Stimulated activated CD8-positive, alpha-beta memory T cell treated with anti-CD3 and anti-CD28 coated beads, Interleukin-4, amount 100 ng/mL, for 4 hours (primary cell): ENCODE measurements around the gene NTN4.
"Not testable (repeated sequence)": the region's sequence is repeated elsewhere in the genome, so short reads cannot be mapped to it uniquely, and the experiment has no call there.

Source experiments
- DNase-seq, 2 donors: peaks; one replicate each; pipeline ENCODE4 v3.0.0-alpha.2; 2020; ENCODE audit warnings: low read depth in 2 of 2, low spot score in 1 of 2

The NTN4 gene

DNA sequence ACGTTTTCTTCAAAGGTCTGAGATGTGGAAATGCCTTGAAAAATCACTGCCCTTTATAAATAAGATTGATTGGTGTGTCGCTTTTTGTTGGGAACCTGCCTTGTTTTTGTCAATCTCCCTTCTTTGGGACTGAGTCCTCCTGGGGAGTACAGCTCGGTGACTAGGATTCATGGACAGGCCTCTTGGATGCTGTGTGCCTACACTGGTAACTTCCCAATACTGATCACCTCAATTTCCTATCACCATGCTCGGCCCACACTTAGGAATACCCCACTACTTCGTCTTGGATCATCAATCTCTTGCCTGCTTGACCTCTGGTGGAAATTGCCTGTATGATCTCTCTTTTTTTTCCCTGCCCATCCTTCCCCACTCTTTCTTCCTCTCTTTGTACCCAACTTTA, 34.2 kb downstream of the NTN4 start:
- DNase-seq: no peak

DNA sequence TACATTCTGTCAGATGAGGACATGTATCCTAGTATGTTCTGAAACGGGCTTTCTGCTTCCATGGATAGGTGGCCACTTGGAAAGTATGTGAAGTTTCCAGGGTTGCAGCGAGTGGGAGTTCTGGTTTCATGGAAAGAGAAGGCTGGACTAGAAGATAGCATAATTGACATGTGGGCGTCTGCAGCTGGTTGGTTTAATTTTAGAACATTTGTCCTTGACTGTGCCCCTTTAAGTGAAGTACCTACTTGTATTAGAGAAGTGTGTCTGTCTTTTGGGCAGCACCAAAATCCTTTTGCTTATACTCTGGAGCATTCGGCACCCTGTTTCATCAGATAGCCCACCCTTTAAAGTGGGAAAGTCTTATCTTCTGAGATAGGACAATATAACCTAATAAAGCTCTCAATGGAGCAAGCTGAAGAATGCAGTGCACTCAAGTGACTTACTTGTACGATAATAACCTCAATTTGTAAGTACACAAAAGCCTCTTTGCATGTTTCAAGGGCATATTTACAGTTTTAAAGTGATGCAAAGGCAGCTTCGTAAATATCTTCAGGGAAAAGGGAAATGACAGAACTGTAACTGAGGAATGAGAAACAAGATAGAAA, 35.2 kb downstream of the NTN4 start:
- DNase-seq: no peak

DNA sequence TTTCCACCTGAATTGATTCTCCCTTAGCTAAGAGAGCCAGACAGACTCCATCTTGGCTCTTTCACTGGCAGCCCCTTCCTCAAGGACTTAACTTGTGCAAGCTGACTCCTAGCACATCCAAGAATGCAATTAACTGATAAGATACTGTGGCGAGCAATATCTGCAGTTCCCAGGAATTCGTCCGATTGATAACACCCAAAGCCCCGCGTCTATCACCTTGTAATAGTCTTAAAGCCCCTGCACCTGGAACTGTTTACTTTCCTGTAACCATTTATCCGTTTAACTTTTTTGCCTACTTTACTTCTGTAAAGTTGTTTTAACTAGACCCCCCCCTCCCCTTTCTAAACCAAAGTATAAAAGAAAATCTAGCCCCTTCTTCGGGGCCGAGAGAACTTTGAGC, 44.5 kb downstream of the NTN4 start:
- not testable (repeated sequence) for DNase-seq

DNA sequence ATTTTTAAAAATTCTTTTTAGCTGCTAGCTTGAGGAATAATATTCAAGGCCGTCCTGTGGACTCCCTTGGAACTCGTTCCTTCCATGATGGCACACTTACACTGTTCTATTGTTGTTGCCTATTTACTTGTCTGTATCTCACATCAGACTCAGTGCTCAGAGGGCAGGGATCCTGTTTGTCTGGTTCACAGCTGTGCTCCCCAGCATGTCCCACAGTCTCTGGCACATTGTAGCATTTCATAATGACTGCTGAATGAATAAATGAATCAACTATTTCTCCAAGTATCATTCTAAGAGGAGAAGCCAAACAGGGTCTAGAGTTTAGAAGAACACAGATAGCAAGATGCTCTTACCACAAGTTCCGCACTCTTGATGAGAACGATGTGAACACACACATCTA, 48.0 kb downstream of the NTN4 start:
- no peak for DNase-seq

DNA sequence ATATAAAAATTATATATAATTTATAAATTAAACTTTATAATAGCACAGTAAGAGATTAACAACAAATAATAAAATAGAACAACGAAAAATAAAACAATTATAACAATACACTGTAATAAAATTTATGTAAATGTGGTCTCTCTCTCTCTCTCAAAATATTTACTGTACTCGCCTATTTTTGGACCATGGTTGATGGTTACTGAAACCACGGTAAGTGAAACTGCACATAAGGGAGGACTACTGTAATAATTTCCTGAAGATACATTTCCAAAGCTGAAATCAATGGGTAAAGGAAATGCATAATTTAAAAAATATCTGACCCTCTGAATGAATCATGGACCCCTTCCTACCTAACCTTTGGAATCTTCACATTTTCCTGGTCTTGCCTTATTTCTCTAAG, 48.9 kb downstream of the NTN4 start:
- no peak for DNase-seq

DNA sequence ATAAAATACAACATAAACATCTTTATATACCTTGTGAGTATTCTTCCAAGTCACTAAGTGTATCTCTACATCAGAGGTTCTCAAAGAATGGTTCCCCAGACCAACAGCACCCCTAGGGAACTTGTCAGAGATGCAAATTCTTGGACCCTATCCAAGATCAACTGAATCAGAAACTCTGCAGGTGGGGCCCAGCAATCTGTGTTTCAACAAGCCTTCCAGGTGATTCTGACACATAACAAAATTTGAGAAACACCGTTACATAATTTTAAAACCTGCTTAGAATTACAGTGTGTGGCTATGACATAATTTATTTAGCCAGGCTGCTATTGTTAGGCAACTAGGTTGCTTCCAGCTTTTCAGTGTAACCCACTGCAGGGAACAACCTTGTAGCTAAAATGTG, 49.8 kb downstream of the NTN4 start:
- DNase-seq: no peak

DNA sequence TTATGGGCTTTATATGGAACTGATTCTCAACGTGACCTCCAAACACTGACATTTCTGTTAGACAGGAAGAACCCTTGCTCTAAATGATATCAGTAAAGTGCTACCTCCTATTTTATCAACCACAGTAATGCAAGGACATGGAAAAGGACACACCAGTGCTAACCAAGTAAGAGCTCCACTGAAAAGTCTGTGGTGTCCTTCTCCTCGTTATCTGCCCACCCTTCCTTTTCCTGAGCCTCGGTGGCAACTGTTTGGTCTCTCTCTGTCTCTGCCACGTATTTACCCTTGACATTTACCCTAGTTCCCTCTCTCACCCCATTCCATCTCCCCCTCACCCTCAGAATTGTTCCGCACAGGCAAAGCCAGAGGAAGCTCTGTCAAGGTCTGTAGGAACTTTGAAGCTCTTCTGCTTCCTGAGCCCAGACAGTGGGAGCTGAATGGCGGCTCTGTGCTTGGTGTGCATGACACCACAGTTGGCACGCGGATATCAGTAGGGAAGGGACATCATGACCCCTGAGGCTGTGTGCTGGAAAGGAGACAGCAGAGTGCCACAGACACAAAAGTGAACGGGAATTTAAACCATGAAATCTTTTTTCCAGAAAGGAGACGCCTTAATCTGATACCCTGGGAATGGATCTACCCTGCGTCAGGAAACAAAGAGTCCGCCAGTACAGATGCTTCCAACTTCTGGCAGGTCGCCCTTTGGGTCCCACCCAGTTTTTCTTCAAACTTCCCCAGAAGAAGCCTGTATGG, 50.8 kb downstream of the NTN4 start:
- DNase-seq: no peak

DNA sequence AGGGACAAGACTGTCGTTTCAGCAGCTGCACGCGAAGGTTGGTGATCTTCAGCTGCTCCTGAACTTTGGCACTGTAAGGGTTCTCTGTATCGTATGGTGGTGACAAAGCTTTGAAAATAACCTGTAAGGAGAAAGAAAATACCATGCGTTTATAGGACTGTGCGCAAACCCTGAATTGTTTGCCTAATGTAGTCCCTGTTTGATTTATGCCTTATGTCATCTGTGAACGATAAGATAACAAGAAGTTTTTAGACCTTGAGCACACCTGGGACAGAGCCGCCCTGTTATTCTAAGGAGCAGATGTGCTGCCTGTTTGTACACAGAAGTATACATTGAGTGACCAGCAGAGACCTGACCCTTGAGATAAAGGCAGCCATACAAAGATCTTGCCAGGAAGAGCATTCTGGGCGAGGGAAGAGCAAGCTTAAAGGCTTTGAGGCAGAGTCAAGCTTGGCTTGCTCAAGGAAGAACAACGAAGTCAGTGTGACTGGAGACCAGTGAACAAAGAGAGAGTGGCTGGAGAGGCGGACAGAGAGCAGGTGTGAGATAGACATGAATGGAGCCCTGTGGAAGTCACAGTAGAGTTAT, 52.4 kb downstream of the NTN4 start:
- DNase-seq: no peak

DNA sequence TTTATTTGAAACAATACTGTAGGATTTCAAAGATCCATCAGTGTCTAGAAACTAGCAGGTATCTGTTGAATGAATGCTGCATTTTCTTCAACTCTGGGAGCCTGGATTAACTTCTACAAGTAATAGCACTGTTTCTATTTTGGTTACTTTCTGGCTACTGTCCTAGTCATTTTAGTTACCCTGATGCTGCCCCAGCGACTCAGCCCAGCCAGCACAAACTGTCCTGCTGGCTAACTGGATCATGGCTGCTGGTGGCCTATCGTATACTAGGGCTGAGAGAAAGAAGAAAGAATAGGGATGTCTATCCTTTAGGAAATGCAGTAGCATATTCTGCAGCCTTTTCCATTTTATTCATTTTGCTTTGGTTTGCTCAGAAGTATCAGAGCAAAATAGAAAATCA, 53.9 kb downstream of the NTN4 start:
- no peak for DNase-seq

DNA sequence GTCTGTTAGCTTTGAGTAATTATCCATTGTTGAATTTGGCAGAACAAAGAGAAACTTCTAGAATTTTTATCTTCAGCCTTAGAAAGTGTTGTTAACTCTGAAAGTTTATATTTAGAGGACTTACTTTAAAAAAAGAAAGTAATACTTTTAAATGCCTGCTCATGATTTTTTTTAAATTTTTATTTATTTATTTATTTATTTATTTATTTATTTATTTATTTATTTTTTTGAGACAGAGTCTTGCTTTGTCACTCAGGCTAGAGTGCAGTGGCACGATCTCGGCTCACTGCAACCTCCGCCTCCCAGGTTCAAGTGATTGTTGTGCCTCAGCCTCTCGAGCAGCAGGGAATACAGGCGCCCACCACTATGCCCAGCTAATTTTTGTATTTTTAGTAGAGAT, 54.8 kb downstream of the NTN4 start:
- DNase-seq: not testable (repeated sequence)

DNA sequence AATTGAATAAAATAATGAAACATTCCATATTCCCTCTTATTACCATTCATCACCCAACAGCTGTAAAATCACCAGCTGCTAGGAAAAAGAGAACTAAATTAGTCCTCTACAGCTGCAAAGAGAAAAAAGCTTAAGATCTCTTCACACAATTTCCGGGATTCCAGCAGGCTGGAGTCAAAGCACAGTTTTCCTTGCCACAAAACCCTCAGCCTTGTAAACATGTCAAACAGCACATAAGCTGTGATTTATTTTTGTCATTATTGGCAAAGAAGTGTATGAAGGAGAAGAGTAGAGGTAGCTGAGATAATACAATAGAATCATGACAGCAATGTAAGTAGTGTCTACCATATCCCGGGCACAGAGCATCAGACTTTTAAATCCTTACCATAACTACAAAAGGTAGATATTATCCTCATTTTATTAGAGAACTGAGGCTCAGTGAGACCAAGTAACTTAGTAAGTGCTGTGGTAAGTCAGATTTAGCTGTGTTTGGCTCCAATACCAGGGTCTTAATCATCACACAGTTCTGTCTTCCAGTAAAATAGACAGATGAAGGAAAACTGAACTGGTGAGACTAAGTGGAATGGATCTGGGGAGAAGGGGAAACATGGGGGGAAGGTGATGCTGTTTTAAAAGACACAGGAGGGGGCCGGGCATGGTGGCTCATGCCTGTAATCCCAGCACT, 57.3 kb downstream of the NTN4 start:
- DNase-seq: no peak

DNA sequence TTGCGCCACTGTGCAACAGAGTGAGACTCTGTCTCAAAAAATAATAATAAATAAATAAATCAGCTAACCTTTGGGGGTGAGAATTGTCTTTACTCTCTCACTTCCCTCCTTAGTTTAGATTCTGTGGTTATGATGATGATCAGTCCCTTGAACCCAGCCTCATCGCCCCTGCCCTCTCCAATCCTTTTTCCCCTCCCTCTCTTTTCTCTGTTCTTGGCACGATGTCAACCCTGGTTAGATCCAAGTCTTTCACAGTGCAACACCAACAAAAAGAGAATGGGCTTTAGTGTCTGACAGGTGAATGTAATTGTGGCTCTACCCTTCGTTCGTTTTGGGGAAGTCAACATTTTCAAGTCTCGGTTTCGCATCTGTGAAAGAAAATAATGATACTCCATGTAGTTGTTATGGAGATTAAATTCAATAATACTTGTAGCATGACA, 59.0 kb downstream of the NTN4 start:
- no peak for DNase-seq

DNA sequence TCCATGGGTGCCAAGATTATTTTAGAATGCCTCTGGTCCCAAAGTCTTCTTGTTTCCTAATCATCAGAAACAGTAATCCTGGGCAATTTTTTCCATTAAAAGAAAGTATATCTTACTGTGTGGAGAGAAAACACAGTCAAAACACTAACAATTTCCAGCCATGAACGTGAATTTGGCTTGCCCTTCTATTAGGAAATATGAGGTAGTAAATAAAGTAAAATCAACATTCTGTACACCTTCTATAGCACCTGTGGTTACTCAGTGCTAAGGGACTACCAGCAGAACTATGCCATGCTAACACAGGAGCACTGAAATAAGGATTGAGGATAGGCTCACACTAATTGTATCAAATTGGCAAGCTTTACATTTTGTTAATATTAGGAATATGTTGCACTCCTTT, 60.1 kb downstream of the NTN4 start:
- DNase-seq: no peak

DNA sequence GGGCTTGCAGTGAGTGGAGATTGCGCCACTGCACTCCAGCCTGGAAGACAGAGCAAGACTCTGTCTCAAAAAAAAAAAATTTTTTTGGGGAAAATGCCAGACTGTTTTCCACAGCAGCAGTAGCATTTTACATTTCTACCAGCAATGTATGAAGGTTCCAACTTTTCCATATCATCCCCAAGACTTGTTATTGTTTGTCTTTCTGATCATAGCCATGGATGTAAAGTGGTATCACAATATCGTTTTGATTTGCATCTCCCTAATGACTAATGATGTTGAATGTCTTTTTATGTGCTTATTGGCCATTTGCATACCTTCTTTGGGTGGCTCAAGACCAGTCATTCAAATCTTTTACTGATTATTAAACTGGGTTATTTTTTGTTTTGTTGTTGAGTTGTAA, 63.7 kb downstream of the NTN4 start:
- DNase-seq: no peak

DNA sequence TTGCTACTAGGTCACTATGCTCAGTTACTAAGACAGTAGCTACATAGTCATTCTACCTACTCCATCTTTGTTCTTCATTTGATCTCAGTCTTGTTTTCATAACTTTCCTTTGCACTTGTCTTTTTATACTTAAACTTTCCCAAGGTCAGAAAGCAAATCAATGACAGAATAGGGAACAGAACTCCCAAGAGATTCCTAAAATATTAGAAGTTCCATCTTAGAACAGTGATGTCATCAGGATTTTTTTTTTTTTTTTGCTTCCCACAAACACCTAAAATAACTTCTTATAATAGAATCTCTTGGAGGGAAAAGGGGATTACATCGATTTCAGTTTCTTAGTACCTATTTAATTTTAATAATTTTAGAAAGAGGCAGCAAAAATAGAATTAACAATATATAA, 65.8 kb downstream of the NTN4 start:
- no peak for DNase-seq

DNA sequence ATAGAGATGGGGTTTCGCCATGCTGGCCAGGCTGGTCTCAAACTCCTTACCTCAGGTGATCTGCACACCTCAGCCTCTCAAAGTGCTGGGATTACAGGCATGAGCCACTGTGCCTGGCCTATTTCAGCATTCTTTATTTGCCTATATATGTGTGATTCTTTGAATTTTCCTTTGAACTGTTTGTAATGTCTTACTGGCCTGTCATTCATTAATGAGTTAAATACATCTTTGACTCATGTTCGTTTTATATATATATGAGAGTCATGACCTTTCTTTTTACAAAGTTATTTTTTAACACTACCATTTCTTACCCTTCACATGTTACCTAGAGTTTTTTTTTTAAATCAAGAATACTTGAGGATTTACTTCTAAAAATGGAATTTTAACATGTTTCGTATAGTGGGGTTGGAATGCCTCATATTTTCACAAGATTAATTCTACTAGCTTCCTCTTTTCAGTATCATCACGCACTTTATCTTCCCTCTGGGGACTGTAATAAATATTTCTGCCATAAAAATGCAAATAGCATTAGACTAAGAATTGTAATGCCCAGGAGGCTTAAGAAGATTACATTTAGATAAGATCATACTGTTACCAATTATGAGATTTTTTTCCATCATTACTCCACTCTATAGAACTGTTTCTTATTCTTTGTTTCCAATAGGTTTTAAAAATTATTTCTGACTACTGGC, 66.7 kb downstream of the NTN4 start:
- DNase-seq: no peak

DNA sequence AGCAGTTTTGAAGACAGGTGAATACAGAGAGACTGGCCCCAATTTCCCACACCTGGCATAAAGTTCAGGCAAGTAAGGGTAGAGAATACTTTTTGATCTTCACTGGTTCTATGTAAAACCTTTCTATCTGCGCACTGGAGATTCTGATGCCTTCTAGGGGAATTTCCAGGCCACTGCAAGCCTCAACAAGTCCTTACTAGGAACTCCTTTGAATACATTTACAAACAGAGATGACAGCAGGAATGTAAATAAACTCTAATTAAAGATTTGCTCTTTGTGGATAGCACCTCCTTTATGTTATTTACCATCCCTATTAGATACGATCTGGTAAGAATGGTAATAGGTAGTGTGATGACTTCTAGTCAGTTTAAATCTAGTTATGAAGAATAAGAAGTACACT, 69.2 kb downstream of the NTN4 start:
- DNase-seq: no peak

DNA sequence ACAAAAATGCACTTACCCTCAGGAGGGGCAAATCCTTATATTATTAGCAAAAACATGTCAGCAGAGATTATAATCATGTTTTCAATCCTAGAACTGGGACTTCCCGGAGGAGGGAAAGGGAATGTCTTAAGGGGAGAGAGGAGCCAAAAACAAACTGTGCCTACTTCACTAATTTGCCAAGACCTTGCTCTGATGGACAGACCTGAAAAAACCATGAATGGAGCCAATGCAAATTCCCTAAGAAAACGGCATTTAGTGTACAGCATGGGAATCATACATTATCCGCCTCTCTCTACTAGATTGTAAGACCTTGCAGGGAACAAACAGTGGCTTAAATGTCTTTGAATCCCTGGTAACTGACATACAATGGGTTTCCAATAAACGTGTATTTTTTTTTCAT, 70.4 kb downstream of the NTN4 start:
- no peak for DNase-seq

DNA sequence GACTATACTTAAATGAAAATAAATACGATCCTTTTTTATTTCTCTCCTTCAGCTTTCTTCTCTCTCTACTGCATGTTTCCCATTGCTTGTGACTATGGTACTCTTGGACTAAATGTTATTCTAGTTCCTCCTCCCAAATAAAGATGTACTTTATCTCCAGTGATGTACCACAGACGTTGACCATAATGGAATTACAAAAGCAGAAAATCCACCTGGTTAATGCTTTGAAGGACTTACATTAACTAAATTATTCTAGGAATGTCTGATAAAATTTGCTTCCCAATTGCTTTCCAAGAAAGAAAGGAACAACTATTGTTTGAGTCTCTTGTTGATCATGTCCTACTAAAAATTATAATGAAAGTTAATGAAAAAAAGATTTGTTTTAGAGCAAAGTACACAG, 71.8 kb downstream of the NTN4 start:
- DNase-seq: no peak

DNA sequence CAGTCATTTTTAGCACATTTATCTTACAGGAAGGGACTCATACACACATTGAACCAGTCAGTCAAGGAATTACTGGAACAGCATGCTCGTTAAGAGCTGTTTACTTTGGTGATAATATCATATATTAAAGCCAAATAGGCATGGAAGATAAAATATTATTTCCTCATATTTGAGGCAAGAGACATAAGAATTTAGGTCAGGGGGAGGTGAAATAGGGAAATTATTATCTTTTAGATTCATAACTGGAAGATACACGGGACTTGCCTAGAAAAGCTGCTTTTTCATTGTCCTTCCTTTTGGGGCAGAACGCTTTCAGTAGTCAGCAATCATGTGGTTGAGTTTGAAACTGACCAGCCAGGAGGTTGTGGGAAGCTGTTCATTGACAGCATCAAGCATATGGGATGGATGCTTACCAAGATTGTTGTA, 72.5 kb downstream of the NTN4 start:
- DNase-seq: no peak

DNA sequence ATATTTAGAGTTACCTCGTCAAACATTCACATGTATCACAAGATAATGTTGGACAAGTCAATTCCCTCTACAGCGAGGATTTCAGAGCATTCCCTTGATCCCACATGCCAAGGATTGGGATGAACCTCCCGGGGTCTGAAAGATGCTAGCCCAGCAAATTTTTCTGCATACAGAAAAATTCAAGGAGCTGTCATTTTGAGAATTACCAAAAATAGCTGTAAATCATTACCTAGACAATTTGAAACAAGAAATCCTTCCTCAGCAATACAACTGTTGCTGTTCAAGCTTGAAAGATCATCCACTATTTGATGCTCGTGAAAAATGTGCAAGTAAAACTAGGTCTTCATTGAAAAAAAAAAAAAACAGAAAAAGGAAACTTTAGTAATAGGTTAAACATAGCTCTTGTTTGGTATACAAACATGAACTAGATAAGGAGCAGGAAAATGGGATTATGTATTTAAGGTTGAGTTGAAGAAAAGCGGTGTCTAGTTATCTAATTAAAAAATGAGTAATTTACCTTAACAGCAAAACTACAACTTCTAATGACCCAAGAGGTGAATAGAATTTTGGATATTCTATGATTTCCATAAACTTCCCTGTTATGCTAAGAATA, 73.1 kb downstream of the NTN4 start:
- no peak for DNase-seq
